Activated CD4-positive, alpha-beta T cell treated with anti-CD3 and anti-CD28 coated beads, Interleukin-2, amount 50 U/mL, for 1 hour (primary cell): ENCODE measurements around the gene SERINC5.
A peak's percentile ranks its signal among the peaks of the same experiment; 100 is the strongest.
"Not testable (repeated sequence)": the region's sequence is repeated elsewhere in the genome, so short reads cannot be mapped to it uniquely, and the experiment has no call there.

Source experiments
- DNase-seq: peaks from one replicate; pipeline ENCODE4 v3.0.0-alpha.2; 2020

SERINC5 gene

DNA sequence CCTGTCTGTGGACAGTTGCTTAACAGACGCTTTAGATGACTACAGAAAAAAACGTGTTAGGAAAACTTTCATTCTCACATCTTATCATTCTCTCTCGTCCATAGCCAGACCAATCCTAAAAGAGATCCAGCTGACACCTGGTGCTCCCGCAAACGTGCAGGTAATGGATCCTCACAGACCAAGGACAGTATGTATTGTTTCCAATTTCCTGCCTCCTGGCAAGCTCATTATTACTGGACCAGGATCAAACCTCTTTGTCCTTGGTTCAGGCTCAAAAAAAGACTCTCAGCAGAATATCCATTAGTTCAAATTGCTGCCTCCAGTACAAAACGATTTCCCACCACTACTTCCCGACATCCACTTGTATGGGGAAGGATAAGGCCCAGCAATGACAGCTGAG lies 62.4 kb downstream of the SERINC5 start:
- no peak for DNase-seq

DNA sequence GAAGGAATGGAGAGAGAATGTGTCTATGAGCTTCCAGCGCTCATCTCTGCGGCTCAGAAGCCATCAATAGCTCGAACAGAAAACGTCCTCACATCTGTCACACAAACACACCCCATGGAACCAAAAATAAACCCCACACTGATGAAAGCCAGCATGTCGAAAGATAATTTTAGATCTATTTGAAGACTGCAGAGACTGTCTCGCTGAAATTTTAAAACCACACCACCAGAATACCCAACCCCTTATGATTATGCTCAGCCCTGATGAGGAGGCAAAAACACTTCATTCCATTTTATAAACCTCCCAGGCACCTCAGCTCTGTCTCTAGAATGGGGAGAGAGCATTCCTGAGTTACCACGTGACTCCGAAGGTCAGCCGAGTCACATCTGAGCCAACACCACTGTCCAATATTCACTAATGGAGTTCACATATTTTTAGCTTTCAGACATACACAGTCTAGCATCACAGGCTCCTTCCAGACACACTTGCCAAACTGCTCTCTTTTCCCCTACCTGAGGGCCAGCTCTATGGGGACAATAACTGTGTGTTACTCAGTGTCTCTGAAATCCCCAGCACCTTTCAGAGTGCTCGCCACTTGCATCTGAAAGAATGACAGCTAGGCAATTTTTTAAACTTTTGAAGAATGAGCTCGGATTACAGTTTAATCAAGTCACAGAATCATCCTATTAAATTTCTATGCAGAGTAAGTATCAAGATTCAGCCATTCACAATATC lies 63.2 kb downstream of the SERINC5 start:
- DNase-seq = no peak

DNA sequence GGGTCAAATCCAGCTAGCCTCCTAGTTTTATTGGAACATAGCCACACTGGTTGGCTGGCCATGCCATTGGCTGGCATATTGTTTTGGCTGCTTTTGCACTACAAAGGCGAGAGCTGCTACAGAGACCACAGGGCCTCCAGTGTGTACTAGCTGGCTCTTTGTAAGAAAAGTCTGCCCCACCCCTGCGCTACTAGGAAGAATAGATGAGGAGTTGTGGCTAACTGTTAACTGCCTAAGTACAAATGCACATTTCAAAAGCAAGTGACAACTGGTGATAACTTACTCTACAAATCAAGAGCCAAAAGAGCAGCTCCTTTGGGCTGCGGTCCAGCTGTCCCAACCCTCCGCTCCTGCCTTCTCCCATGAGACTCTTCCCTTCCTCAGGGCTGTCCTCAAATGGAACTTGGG lies 63.9 kb downstream of the SERINC5 start:
- DNase-seq = peak; percentile 52

DNA sequence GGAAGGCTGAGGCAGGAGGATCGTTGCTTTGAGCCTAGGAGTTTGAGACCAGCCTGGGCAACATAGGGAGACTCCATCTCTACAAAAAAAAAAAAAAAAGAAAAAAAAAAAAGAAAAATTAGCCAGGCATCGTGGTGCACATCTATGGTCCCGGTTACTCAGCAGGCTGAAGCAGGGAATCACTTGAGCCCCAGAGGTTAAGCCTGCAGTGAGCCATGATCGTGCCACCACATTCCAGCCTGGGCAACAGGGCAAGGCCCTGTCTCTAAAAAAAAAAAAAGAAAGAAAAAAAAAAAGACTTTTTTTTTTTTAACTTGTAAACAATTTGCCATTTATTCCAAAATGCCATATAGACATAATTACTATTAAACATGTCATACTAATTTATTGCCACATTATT lies 64.5 kb downstream of the SERINC5 start:
- no peak for DNase-seq

DNA sequence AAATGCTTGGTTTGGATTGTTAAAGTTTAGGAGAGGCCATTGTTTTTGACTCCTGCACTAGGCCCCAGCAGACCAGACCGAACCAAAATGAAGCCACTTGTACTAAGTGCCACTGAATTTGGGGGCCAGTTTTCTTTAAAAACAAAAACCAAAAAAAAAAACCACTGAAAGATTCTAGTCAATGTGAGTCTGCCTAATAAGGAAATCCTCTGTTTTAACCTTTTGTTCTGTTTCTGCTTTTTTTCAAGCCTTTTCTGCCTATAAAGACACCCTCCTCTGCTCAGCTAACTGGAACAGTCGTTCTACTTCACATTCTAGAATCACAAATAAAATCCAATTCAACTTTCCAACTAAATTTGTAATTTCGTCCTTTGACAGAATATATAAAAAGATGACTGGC lies 64.9 kb downstream of the SERINC5 start:
- DNase-seq = no peak

DNA sequence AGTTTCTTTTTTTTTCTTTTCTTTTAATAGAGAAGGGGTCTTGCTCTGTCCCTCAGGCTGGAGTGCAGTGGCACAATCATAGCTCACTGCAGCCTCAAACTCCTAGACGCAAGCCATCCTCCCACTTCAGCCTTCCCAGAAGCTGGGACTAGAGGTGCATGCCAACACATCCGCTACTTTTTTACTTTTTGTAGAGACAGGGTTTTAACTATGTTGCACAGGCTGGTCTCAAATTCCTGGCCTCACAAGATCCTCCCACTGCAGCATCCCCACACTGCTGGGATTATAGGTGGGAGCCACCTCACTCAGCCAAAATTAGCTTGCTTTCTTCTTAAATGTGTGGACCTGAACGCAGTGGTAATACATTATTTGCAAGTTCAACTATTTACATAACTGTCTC lies 66.1 kb downstream of the SERINC5 start:
- no peak for DNase-seq

DNA sequence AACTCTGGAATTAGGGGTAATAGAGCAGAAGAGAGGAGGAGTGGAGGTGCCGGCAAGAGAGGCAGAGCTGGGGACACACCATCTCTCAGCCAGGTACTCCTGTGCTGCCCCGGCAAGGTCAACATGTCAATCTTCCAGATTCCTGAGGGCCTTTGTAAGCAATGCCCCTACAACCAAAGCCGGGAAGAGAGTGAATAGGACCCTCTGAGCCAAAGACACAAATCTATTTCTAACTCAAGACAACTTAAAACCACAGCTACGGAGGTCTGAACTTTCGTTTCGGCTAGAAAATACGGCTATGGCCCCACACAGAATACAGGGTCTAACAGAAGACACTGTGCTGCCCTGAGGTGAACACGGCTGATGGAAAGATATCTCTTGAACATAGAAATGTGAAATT lies 66.6 kb downstream of the SERINC5 start:
- no peak for DNase-seq

DNA sequence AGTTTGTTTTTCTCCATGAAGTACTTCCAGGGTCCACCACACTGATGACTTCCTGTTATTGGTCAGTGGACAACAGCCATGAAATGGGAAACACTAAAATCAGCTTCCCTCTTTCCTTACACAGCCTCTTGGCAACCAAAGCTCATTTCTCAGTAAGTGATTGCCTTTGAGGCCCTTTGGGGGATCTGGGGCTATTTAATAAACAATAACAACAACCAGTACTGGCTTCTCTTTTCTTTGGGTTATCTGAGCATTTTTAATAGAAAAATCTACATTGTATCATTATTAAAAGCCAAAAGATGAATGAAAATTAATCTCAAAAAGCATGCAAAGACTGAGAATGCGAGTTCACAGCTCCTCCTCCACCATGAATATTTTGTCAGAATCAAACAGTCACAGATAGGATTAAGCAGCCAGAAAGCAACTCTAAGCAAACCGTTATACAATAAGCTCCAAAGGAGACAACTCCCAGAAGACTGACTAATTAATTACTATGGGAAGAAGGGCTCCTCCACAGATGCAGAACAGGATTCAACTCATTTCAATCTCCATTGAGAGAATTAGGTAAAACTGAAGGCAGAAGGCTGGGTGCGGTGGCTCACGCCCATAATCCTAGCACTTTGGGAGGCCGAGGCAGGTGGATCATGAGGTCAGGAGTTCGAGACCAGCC lies 68.3 kb downstream of the SERINC5 start:
- no peak for DNase-seq

DNA sequence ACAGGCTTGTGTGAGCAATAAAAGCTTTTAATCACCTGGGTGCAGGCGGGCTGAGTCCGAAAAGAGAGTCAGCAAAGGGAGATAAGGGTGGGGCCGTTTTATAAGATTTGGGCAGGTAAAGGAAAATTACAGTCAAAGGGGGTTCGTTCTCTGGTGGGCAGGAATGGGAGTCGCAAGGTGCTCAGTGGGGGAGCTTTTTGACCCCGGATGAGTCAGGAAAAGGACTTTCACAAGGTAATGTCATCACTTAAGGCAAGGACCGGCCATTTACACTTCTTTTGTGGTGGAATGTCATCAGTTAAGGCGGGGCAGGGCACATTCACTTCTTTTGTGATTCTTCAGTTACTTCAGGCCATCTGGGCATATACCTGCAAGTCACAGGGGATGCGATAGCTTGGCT lies 70.3 kb downstream of the SERINC5 start:
- DNase-seq = not testable (repeated sequence)

DNA sequence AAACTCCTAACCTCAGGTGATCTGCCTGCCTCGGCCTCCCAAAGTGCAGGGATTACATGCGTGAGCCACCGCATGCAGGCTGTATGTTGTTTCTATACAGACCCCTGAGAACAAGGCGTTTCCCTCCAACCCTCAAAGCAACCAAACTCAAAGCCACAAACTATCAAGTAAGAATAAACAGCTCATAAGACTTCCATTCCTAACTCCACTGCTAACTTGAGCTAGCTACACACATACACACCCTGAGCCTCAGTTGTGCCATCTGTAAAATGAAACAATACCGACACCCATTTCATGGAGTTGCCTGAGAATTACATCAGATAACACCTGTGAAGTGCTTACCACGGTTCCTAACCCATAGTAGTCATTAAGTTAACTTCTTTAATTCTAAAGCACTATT lies 70.8 kb downstream of the SERINC5 start:
- no peak for DNase-seq

DNA sequence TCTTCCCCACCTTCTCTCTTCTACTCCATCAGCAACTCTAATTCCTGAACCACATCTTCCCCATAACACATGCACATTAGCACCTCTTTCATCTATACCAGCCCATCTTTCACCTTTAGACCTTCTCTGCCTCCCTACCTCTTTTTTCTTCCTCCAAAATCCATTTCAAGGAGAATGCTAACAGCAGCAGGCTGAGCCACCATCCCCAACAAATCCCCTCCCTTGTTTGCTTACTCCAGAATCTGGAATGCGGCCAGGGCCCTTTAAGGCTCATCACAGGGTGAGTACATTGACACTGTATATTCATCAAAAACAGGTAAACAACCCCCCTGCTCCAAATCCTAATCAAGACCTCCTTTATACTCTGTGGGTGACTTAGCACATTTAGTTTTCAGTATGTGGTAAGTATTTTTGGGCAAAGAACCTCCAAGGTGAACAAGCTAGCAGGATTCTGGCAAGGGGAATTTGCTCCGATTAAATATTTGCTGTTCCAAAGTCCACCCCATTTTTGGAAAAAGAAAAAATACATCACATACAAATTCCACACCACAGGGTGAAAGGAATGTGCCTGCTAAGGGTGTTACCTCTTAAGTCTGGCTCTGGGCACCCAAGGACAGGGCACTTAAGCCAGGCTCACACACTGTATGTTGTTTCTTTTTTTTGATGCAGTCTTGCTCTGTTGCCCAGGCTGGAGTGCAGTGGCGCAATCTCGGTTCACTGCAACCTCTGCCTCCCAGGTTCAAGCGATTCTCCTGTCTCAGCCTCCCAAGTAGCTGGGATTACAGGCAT lies 71.4 kb downstream of the SERINC5 start:
- no peak for DNase-seq

DNA sequence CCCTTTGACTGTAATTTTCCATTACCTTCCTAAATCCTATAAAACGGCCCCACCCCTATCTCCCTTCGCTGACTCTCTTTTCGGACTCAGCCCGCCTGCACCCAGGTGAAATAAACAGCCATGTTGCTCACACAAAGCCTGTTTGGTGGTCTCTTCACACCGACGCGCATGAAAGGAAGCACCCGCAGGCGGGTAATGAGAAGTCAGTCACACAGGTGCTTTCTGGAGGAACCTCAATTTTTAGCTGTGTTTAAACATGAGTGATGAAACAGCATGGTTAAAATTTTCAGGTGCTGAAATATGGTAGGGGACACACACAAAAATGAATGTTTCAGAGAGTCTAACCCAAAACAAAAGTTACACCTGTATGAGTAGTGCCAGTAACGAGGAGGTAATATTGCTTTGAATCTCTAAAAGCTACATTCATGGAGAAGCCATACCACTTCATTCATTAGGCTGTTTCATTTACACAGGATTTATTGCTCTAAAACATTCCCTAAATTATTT lies 72.1 kb downstream of the SERINC5 start:
- not testable (repeated sequence) for DNase-seq

DNA sequence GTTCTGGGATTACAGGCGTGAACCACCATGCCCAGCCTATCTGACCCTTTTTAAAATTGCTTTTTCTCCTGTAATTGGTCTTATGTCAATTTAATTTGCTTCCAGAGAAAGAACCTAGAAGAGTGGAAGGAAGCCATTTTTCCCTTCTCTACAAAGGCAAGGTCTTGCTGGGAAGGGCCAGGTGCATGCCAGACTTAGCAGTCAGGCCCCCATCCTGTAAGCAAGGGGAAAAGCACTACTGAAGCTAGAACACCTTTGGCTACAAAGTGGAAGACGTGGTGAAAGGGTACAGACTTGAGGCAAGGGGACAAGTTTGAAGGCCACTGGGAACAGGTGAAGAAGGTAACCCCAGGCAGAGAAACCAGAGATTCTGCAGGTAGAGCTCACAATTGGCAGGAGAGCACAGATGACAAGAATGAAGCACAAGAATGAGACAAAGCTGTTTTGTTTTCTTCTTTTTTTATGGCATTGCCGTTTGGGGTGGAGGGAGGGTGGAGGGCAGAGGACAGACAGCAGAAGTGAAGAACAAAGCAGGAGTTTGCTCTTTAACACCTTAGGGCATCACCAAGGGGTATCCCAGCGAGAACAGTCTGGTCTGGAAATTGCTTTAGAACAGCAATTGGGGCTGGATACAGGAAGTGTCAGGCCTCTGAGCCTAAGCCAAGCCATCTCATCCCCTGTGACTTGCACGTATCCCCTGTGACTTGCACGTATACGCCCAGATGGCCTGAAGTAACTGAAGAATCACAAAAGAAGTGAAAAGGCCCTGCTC lies 72.9 kb downstream of the SERINC5 start:
- DNase-seq = no peak

DNA sequence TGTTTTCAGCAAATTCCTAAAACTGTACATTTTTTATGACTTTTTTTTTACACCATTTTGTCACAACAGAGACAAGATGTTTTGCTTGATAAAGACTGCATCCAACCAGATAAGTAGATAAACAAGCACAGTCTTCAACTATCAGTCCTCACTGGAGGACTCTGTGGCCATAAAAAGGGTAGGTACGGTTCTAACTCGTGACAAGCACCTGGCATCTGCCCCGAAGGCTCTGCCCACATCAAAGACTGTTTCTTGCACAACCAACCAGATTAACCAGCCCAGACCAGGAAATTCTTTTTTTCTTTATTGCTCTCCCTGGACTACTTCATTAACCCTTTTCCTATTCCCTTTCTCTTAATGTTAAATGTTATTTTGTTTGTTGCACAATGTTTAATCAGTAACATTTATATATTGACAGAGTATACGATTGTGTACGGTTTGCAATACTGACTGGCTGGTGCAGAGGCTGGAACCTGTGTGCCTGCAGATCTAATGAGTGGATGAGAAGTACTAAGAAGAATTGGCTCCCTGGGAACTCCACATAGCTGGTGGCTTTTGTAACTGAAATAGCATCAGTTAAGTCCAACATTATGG lies 74.1 kb downstream of the SERINC5 start:
- DNase-seq = peak; percentile 45

DNA sequence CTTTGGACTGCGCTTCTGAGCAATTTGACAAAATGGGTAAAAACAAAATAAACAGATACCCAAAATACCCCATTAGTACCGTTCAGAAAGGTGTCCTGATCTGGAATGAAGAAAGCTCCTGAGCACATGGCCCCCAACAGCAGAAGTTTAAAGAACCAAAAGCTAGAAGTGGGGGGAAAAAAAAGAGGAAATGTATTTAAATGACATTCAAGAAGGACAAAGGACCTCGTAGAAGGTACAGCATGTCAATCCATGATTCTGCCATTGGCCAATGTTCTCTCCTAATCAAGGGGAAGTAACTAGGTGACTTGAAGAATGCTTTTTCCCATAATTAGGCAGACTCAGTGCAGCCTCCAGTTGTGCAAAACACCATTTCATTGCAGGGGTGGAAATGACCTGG lies 78.6 kb downstream of the SERINC5 start:
- DNase-seq = no peak

DNA sequence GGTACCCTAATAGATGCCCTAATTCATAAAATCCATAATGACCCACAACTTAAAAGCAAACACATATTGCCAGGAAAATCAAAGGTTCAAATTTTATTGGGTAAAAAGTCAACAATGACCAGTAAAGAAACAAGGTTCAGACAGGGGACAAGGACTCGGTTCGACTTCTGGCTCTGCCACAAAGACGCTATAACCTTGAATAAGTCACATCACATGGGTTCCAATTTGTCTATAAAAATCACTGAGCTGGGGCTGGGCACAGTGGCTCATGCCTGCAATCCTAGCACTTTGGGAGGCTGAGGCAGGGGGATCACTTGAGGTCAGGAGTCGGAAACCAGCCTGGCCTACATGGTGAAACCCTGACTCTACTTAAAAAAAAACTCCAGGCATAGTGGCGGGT lies 80.5 kb downstream of the SERINC5 start:
- DNase-seq = no peak

DNA sequence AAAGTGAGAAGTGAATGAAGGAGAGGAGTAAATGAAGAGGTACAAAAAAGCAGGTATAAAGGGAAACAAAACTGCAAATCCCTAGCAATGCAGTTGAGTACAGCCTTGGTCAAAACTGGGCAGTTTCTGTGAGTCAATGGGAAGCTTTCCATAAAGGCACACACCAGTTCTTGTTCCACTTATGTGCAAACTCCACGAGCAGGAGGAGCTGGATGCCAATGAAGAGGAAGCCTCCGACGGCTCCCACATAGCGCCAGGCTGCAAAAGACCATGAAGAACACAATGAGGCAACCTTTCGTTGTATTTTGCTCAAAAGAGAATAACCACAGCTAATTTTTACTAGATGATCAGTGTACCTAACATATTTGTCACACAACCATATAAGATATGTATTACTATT lies 81.1 kb downstream of the SERINC5 start:
- DNase-seq = no peak

DNA sequence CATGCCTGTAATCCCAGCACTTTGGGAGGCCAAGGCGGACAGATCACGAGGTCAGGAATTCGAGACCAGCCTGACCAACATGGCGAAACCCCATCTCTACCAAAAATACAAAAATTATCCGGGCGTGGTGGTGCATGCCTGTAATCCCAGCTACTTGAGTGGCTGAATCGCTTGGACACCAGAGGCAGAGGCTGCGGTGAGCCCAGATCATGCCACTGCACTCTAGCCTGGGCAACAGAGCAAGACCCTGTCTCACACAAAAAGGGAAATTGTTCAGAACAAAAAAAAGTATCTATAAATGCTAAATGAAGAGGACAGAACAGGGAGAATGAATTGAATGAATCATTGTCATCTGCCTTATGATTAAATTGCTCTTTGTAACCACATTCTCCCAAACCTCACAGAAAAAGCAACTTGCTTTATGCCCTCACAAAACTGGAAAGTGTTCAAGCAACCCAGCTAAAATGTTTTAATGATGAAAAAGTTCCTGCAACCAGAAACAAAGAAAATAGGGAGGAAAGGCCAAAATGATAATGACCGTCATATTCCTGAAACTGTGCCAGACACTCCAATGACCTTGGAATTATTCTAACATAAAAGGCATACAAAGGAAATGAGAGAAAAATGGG lies 83.7 kb downstream of the SERINC5 start:
- no peak for DNase-seq

DNA sequence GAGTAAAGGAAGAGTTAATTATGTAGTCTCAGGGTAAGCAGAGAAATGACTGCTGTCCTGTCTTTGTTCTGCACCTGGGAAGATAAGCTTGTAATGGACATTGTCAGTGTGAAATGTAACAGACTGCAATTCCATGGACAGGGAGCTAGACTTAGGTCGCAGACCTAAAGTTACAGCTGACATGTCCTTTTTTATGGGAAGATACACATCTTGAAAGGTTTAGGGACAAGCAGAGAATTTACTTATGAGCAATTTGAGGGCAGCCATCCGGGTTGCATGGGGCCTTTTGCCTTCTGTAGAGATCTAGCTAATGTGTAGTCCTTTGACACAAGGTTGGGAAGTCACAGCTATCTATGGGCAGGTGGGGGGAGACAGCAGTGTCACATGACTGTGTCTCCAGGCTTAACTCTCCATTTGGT lies 85.7 kb downstream of the SERINC5 start:
- DNase-seq = no peak

DNA sequence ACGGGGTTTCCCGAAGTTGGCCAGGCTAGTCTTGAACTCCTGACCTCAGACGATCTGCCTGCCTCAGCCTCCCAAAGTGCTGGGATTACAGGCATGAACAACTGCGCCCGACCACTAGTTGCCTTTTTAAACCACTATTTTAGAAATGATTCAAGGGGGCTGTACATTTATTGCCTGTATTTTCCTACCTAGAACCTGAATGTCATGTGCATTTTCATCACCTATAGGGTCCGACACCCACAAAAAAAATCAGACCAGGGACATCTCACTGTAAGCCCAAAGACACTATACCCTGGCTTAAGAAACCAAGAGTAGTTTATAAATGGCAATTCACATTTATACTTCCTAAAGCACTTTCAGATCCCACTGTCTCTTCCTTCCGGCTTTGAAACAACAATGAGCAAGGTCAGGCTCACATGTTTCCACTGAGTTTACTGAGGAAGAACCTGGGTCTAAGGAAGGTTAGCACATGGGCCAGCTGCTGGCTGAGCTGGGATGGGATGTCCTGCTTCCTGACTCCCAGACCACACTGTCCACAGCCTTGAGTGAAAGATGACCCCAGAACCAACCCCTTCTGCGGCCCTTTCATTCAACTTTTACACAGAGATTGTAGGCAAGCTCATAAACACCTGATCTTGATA lies 87.3 kb downstream of the SERINC5 start:
- DNase-seq = no peak

DNA sequence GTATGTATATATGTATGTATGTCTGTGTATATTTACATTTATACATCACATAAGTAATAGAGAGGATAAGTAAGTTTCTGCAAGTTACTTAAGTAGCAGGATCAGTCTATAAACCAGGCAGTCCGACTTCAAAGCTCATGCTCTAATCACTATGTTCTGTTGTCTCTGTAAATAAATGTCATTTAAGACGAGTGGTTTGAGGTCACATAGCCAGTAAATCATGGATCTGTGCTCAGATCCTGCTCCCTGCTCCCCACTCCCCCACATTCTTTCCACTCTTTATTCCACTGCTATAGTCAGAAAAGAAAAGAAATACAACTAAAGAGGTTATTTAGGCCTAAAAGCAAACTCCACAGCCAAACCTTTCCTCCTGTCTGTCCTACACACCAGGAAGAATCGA lies 90.4 kb downstream of the SERINC5 start:
- DNase-seq = no peak

DNA sequence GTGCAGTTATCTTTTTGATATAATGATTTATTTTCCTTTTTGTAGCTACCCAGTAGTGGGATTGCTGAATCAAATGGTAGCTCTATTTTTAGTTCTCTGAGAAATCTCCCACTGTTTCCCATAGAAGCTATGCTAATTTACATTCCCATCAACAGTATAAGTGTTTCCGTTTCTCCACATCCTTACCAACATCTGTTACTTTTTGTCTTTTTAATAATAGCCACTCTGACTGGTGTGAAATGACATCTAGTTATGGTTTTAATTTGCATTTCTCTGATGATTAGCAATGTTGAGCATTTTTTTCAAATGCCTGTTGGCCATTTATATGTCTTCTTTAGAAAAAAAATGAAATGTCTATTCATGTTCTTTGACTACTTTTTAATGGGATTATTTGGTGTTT lies 94.7 kb downstream of the SERINC5 start:
- no peak for DNase-seq
